DOHH2 (cell line): ENCODE measurements around the gene IL9.

Source experiments
- EZH2phosphoT487 ChIP-seq: fragments of 200-600 bp; sonication (generic); IDR thresholded peaks from 2 replicates; pipeline ENCODE4 v1.6.1; 2017; ENCODE audit warnings: borderline replicate concordance, mild to moderate bottlenecking, antibody characterized with exemption, low read length, moderate library complexity, mixed read lengths
- TF ChIP-seq, protein P1 (sequence below): fragments of 200-600 bp; sonication (generic); IDR thresholded peaks from one replicate; pipeline ENCODE4 v1.5.1; 2014; ENCODE audit warnings: antibody characterized with exemption, mild to moderate bottlenecking, low read depth, low read length; ENCODE audit not compliant: poor library complexity, severe bottlenecking

DNA sequence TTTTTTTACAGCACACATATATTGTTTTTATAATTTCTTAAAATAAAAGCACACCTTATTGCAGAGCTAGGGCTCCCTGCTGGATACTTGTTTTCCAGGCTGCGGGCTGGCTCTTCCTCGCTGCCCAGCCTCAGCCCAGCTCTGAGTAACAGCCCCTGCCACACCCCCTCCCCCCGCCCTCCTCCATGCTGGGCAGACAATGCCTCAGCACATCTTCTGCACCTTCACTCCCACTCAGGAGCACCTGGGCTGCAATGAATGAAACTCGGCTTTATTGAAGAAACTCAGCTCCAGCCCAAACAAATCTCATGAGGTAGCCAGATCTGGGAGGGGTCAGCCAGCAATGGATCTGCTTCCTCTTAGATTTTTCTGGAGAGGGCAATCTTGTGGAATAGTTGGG is 9.5 kb downstream of the IL9 start:
- TF ChIP-seq, protein P1, sequence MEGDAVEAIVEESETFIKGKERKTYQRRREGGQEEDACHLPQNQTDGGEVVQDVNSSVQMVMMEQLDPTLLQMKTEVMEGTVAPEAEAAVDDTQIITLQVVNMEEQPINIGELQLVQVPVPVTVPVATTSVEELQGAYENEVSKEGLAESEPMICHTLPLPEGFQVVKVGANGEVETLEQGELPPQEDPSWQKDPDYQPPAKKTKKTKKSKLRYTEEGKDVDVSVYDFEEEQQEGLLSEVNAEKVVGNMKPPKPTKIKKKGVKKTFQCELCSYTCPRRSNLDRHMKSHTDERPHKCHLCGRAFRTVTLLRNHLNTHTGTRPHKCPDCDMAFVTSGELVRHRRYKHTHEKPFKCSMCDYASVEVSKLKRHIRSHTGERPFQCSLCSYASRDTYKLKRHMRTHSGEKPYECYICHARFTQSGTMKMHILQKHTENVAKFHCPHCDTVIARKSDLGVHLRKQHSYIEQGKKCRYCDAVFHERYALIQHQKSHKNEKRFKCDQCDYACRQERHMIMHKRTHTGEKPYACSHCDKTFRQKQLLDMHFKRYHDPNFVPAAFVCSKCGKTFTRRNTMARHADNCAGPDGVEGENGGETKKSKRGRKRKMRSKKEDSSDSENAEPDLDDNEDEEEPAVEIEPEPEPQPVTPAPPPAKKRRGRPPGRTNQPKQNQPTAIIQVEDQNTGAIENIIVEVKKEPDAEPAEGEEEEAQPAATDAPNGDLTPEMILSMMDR, result no peak
- TF ChIP-seq EZH2phosphoT487, result no peak
